H1 (cell line): Measurements from ENCODE around the gene SLC25A5. TPM values are rescaled to one million over a fixed set of nuclear protein-coding genes. Genes with fewer than 3 reads are reported as not detected.

ENCODE experiments used
- CTCF ChIA-PET: fragments of 300-600 bp; sonication (Branson Sonifier 250); formaldehyde crosslinking; loops from one replicate; lab custom pipeline; 2021; ENCODE audit not compliant: partially characterized antibody; lab: Charles Lee
- POLR2A ChIA-PET: fragments of 300-600 bp; sonication (Branson Sonifier 250); formaldehyde crosslinking; loops from one replicate; lab custom pipeline; 2021; ENCODE audit warnings: inconsistent platforms; ENCODE audit not compliant: partially characterized antibody; lab: Charles Lee
- DNase-seq, 2 experiments: peaks; one replicate each; pipeline versions ENCODE4 v3.0.0 to v3.0.0-alpha.2; 2010 to 2022; ENCODE audit warnings: low spot score in 2 of 2, low read depth in 1 of 2, mixed read lengths in 1 of 2
- FAIRE-seq: peaks from 2 replicates; lab custom pipeline; 2011; peaks lifted over from hg19 to GRCh38; lab: Jason Lieb, UNC
- H2AFZ ChIP-seq: 2 replicates; pipeline ENCODE4 v1.8.1; 2012; ENCODE audit warnings: low read length, inconsistent platforms
- H2AK5ac ChIP-seq: 2 replicates; pipeline ENCODE4 v1.6.1; 2013; ENCODE audit warnings: low read depth, low read length
- H2BK120ac ChIP-seq: replicated peaks from 2 replicates; pipeline ENCODE3; 2013; ENCODE audit warnings: low read depth, low read length, inconsistent platforms
- H2BK12ac ChIP-seq: 2 replicates; pipeline ENCODE4 v1.6.1; 2013; ENCODE audit warnings: low read depth, low read length
- H2BK15ac ChIP-seq: 2 replicates; pipeline ENCODE4 v1.6.1; 2013; ENCODE audit warnings: low read length
- H2BK20ac ChIP-seq: 2 replicates; pipeline ENCODE4 v1.6.1; 2013; ENCODE audit warnings: low read length
- H2BK5ac ChIP-seq: 2 replicates; pipeline ENCODE4 v1.6.1; 2013; ENCODE audit warnings: low read depth, low read length
- H3K14ac ChIP-seq: 2 replicates; pipeline ENCODE4 v1.6.1; 2013; ENCODE audit warnings: inconsistent platforms; ENCODE audit not compliant: insufficient read length
- H3K18ac ChIP-seq: 2 replicates; pipeline ENCODE4 v1.6.1; 2013; ENCODE audit warnings: low read length; ENCODE audit errors: extremely low read depth
- H3K23ac ChIP-seq: 2 replicates; pipeline ENCODE4 v1.6.1; 2013; ENCODE audit warnings: inconsistent platforms; ENCODE audit not compliant: insufficient read length
- H3K23me2 ChIP-seq: 2 replicates; pipeline ENCODE4 v1.6.1; 2013; ENCODE audit warnings: low read depth, low read length
- H3K27ac ChIP-seq: 2 replicates; pipeline ENCODE4 v1.6.1; 2011; ENCODE audit warnings: low read depth, low read length, inconsistent platforms
- H3K27me3 ChIP-seq, 4 experiments: replicated peaks in 1 of 4; 1 replicate in 1 of 4; 2 replicates in 3 of 4; pipeline versions ENCODE4 v1.6.1 to v1.8.1; 2011 to 2013; ENCODE audit warnings: low read length in 3 of 4, mild to moderate bottlenecking in 3 of 4, inconsistent platforms in 2 of 4, mixed read lengths in 2 of 4, moderate library complexity in 1 of 4; ENCODE audit not compliant: control insufficient read depth in 3 of 4, insufficient read depth in 3 of 4; ENCODE audit errors: extremely low read depth in 1 of 4
- H3K36me3 ChIP-seq, 4 experiments: 2 replicates each; pipeline versions ENCODE4 v1.6.1 to v1.8.1; 2011 to 2013; ENCODE audit warnings: mild to moderate bottlenecking in 4 of 4, low read length in 3 of 4, moderate library complexity in 2 of 4, control low read depth in 1 of 4, inconsistent platforms in 1 of 4; ENCODE audit not compliant: insufficient read depth in 4 of 4, control insufficient read depth in 2 of 4
- H3K4ac ChIP-seq: replicated peaks from 2 replicates; pipeline ENCODE3; 2013; ENCODE audit warnings: low read length, low read depth, mixed read lengths, inconsistent platforms; ENCODE audit not compliant: insufficient read length
- H3K4me1 ChIP-seq, 4 experiments: replicated peaks in 1 of 4; 1 replicate in 1 of 4; 2 replicates in 3 of 4; pipeline versions ENCODE4 v1.6.1 to v1.8.1; 2011 to 2013; ENCODE audit warnings: low read length in 3 of 4, inconsistent platforms in 2 of 4, mixed read lengths in 1 of 4; ENCODE audit not compliant: insufficient read depth in 4 of 4, control insufficient read depth in 3 of 4
- H3K4me2 ChIP-seq, 2 experiments: 2 replicates each; pipeline versions ENCODE4 v1.6.1 to v1.8.1; 2011 to 2013; ENCODE audit warnings: low read depth in 2 of 2, low read length in 2 of 2, control low read depth in 1 of 2, inconsistent platforms in 1 of 2, mild to moderate bottlenecking in 1 of 2; ENCODE audit not compliant: insufficient read depth in 1 of 2
- H3K4me3 ChIP-seq, 4 experiments: fragments of 200-600, 300-600 bp in 1 of 4; sonication (generic), shearing (Covaris generic), sonication (Bioruptor Twin) in 1 of 4; 2 replicates each; pipeline versions ENCODE4 v1.5.1 to v1.8.1; 2011 to 2016; ENCODE audit warnings: low read length in 4 of 4, low read depth in 3 of 4, control low read depth in 2 of 4, inconsistent platforms in 2 of 4, mild to moderate bottlenecking in 2 of 4, mixed read lengths in 1 of 4, moderate library complexity in 1 of 4; ENCODE audit not compliant: insufficient read depth in 2 of 4; ENCODE audit errors: extremely low read depth in 1 of 4
- H3K56ac ChIP-seq: replicated peaks from 2 replicates; pipeline ENCODE3; 2013; ENCODE audit warnings: low read depth, mild to moderate bottlenecking, mixed read lengths, low read length, inconsistent platforms; ENCODE audit not compliant: insufficient read length
- H3K79me1 ChIP-seq: 2 replicates; pipeline ENCODE4 v1.6.1; 2013; ENCODE audit warnings: low read depth, low read length, control low read depth
- H3K79me2 ChIP-seq, 2 experiments: 2 replicates each; pipeline versions ENCODE4 v1.6.1 to v1.8.1; 2012 to 2013; ENCODE audit warnings: low read length in 2 of 2, mild to moderate bottlenecking in 2 of 2, inconsistent platforms in 1 of 2; ENCODE audit not compliant: insufficient read depth in 2 of 2, control insufficient read depth in 1 of 2
- H3K9ac ChIP-seq, 4 experiments: replicated peaks in 1 of 4; 1 replicate in 1 of 4; 2 replicates in 3 of 4; pipeline versions ENCODE4 v1.6.1 to v1.8.1; 2011 to 2013; ENCODE audit warnings: low read depth in 3 of 4, low read length in 3 of 4, control low read depth in 2 of 4, mild to moderate bottlenecking in 2 of 4, moderate library complexity in 2 of 4, inconsistent platforms in 1 of 4; ENCODE audit errors: extremely low read depth in 1 of 4
- H3K9me3 ChIP-seq, 2 experiments: 2 replicates each; pipeline versions ENCODE4 v1.6.1 to v1.8.1; 2012 to 2013; ENCODE audit warnings: mild to moderate bottlenecking in 2 of 2, moderate library complexity in 2 of 2, control low read depth in 1 of 2, inconsistent platforms in 1 of 2, low read depth in 1 of 2, low read length in 1 of 2, mixed read lengths in 1 of 2; ENCODE audit not compliant: insufficient read depth in 2 of 2
- H4K20me1 ChIP-seq, 2 experiments: replicated peaks in 1 of 2; 2 replicates each; pipeline versions ENCODE3 to v1.8.1; 2011 to 2013; ENCODE audit warnings: inconsistent platforms in 2 of 2, low read length in 2 of 2, mild to moderate bottlenecking in 1 of 2; ENCODE audit not compliant: insufficient read depth in 2 of 2, control insufficient read depth in 1 of 2
- H4K5ac ChIP-seq: 2 replicates; pipeline ENCODE4 v1.6.1; 2013; ENCODE audit warnings: low read length, low read depth, mixed read lengths, inconsistent platforms; ENCODE audit not compliant: insufficient read length
- H4K8ac ChIP-seq: 2 replicates; pipeline ENCODE4 v1.8.0; 2013; ENCODE audit warnings: mild to moderate bottlenecking, moderate library complexity, low read length, inconsistent platforms; ENCODE audit not compliant: insufficient read depth; ENCODE audit errors: extremely low read depth
- H4K91ac ChIP-seq: replicated peaks from 2 replicates; pipeline ENCODE3; 2013; ENCODE audit warnings: low read length, mixed read lengths, inconsistent platforms; ENCODE audit not compliant: insufficient read length
- EZH2 ChIP-seq: fragments of 200-600 bp; sonication (generic); IDR thresholded peaks from 2 replicates; pipeline ENCODE4 v1.7.1; 2012; ENCODE audit warnings: low read depth, mild to moderate bottlenecking, moderate library complexity, low read length, inconsistent platforms; ENCODE audit not compliant: severe bottlenecking
- POLR2AphosphoS5 ChIP-seq: IDR thresholded peaks from 2 replicates; pipeline ENCODE4 v1.6.1; 2011; ENCODE audit warnings: low read depth, low read length
- TCF12 ChIP-seq: IDR thresholded peaks from 2 replicates; pipeline ENCODE4 v1.6.1; 2011; ENCODE audit warnings: low read depth, mild to moderate bottlenecking, low read length
- WGBS, 2 experiments: shearing (Covaris generic) in 1 of 2; methylation state at CpG; one replicate each; pipeline versions ENCODE4 v1.1.6 to v1.1.7; 2013 to 2015; ENCODE audit warnings: low lambda C conversion rate in 2 of 2, mixed read lengths in 2 of 2, inconsistent platforms in 1 of 2, low coverage in 1 of 2, missing lambda C conversion rate in 1 of 2; ENCODE audit not compliant: insufficient replicate concordance in 2 of 2, insufficient coverage in 1 of 2, insufficient read length in 1 of 2; ENCODE audit errors: extremely low coverage in 1 of 2, missing lambda C conversion rate in 1 of 2; 5-methylcytosine and 5-hydroxymethylcytosine counted together
- polyA plus RNA-seq, 7 experiments: library from polyadenylated mRNA; depleted of rRNA in 3 of 7; stranded (reverse) in 5 of 7; unstranded in 2 of 7; fragments of >200 nt in 5 of 7; fragments of 200-250 nt in 2 of 7; gene quantifications; 1 replicate in 5 of 7; 2 replicates in 1 of 7; 4 replicates in 1 of 7; pipeline versions ENCODE4 v1.2.1 to v1.2.3, GENCODE V29; 2011 to 2013; ENCODE audit warnings: missing spikeins in 2 of 7, mixed read lengths in 2 of 7
- total RNA-seq: library from RNA; stranded (reverse); fragmentation: NEBNext Ultra II Directional; extraction: Animal tissue kit (Norgen Biotek cat#: 25700); gene quantifications from 2 replicates; pipeline ENCODE4 v1.2.1, GENCODE V29; 2021
- TF ChIP-seq, protein P1 (sequence below): IDR thresholded peaks from 2 replicates; pipeline ENCODE4 v1.6.1; 2012; ENCODE audit warnings: inconsistent platforms

The SLC25A5 gene
- total and polyA plus RNA-seq, 2 of the 8 experiments (the other 6 are each of a cell fraction or from before 2014, with no cell fraction given): 512 to 727 TPM

DNA sequence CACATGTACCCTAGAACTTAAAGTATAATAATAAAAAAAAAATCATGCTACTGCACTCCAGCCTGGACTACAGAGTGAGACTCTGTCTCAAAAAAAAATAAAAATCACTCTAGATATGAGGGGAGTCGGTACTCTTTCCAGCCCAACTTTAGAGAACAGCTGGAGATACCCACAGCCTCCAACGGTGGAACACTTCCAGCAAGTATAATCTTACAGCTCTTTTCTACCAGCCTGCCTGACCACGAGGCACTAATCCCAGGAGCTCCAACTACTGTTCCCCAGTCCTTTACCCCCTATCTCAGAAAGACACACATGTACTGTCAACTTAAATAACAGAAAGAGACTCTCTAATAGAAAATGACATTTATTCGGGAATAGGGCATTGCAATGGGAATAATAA lies 50.1 kb downstream of the SLC25A5 start:
- 85% methylated on average over 4 of the region's 4 CpGs; no CpG with 5 or more reads in 1 of the 2 experiments for WGBS, 2 experiments
- H4K20me1 ChIP-seq: no peaks in the 10 kb centered on the region
- POLR2A ChIA-PET: interaction anchor here (0.7 kb wide), 1 partner anchor 71 kb away, joined by 7 read pairs; no protein-coding TSS in a partner anchor

More for the DNA sequence above, 50.1 kb downstream of the SLC25A5 start:
- Histone ChIP-seq H3K56ac (no peak overlapping the region), H3K79me1 (no peaks in the 10 kb centered on the region), H3K27ac (no peak overlapping the region), H2AK5ac (no peak overlapping the region), H3K27me3 (no peaks in the 10 kb centered on the region), H3K79me2 (no peaks in the 10 kb centered on the region), H3K4me1 (no peaks in the 10 kb centered on the region), H2BK15ac (no peak overlapping the region), H3K23ac (no peak overlapping the region), H2BK120ac (no peak overlapping the region), H4K8ac (no peak overlapping the region), H3K9ac (no peak overlapping the region), H4K5ac (no peak overlapping the region), H2AFZ (no peak overlapping the region), H3K4me2 (no peak overlapping the region), H2BK20ac (no peak overlapping the region), H4K91ac (no peak overlapping the region), H3K18ac (no peak overlapping the region), H3K23me2 (no peaks in the 10 kb centered on the region), H3K4ac (no peak overlapping the region), H3K4me3 (no peak overlapping the region), H2BK5ac (no peak overlapping the region), H3K9me3 (no peaks in the 10 kb centered on the region), H2BK12ac (no peak overlapping the region), H3K36me3 (no peaks in the 10 kb centered on the region), H3K14ac (no peak overlapping the region)
- no peak for FAIRE-seq
- CTCF ChIA-PET: interaction anchor here (0.6 to 0.9 kb wide), 5 partner anchors 30 to 239 kb away, joined by 3 to 6 read pairs (median 4); no protein-coding TSS in a partner anchor
- TF ChIP-seq EZH2 (no peak), POLR2AphosphoS5 (no peak), TCF12 (no peak)
- TF ChIP-seq, protein P1, sequence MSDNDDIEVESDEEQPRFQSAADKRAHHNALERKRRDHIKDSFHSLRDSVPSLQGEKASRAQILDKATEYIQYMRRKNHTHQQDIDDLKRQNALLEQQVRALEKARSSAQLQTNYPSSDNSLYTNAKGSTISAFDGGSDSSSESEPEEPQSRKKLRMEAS: no peak
- DNase-seq: no peak
